ENCODE results near the gene VPS29. TPM values are rescaled to one million over a fixed set of nuclear protein-coding genes. Genes with fewer than 3 reads are reported as not detected.
"Not testable (repeated sequence)": the region's sequence is repeated elsewhere in the genome, so short reads cannot be mapped to it uniquely, and the experiment has no call there.

The VPS29 gene
- total RNA-seq, 2 experiments from 2014 or later = 100 to 106 TPM

- H3K27me3 Mint-ChIP-seq; H3K27ac Mint-ChIP-seq; H3K4me3 Mint-ChIP-seq; H3K9me3 Mint-ChIP-seq; intact Hi-C loops (cut with micrococcal nuclease); H3K36me3 Mint-ChIP-seq; DNase-seq: not testable (repeated sequence)
- H3K4me1 Mint-ChIP-seq (ENCODE audit: low read depth) = peaks cover 16% of the 10 kb centered on the region
- ChIA-PET POLR2A (interaction anchor here (0.6 kb wide), 1 partner anchor 12 kb away, joined by 3 read pairs; no protein-coding TSS in a partner anchor), CTCF (interaction anchor here (1.2 kb wide), 1 partner anchor 45 kb away, joined by 3 read pairs; no protein-coding TSS in a partner anchor)
Observed at GRCh38 chr12:110518014-110518413, 16.1 kb upstream of the VPS29 start.

GRCh38 chr12:110516995-110517394 is 15.1 kb upstream of the VPS29 start:
- H3K9me3 Mint-ChIP-seq = no peaks in the 10 kb centered on the region
- H3K27ac Mint-ChIP-seq = no peak overlapping the region
- H3K4me1 Mint-ChIP-seq (ENCODE audit: low read depth) = peaks cover 12% of the 10 kb centered on the region
- ChIA-PET CTCF (interaction anchor here (0.8 to 1.2 kb wide), 2 partner anchors 46 to 83 kb away, joined by 3 to 4 read pairs; no protein-coding TSS in a partner anchor), POLR2A (no interaction called here)
- H3K36me3 Mint-ChIP-seq = no peaks in the 10 kb centered on the region
- intact Hi-C loops (cut with micrococcal nuclease) = no loop called here
- H3K4me3 Mint-ChIP-seq = no peak overlapping the region
- H3K27me3 Mint-ChIP-seq = no peaks in the 10 kb centered on the region
- no peak for DNase-seq

- Mint-ChIP-seq H3K36me3 (no peaks in the 10 kb centered on the region), H3K4me1 (ENCODE audit: low read depth) (no peaks in the 10 kb centered on the region), H3K4me3 (no peak overlapping the region), H3K27ac (no peak overlapping the region), H3K27me3 (no peaks in the 10 kb centered on the region), H3K9me3 (no peaks in the 10 kb centered on the region)
- ChIA-PET CTCF (interaction anchor here (1.0 to 10.4 kb wide), 7 partner anchors 30 to 86 kb away, joined by 3 to 189 read pairs (median 6); partner anchors contain the start of genes FAM216A and GPN3), POLR2A (no interaction called here)
- DNase-seq = no peak
- intact Hi-C loops (cut with micrococcal nuclease) = no loop called here
Observed at GRCh38 chr12:110514363-110514762, 12.5 kb upstream of the VPS29 start.

- H3K36me3 Mint-ChIP-seq = no peaks in the 10 kb centered on the region
- H3K4me1 Mint-ChIP-seq (ENCODE audit: low read depth) = no peaks in the 10 kb centered on the region
- H3K27ac Mint-ChIP-seq = no peak overlapping the region
- ChIA-PET POLR2A (no interaction called here), CTCF (interaction anchor here (0.6 to 10.4 kb wide), 15 partner anchors 9 to 384 kb away, joined by 3 to 189 read pairs (median 6); partner anchors contain the start of genes ARPC3, FAM216A and GPN3)
- no peaks in the 10 kb centered on the region for H3K9me3 Mint-ChIP-seq
- intact Hi-C loops (cut with micrococcal nuclease) = loop anchor here (2.0 kb wide), 1 partner anchor 185 kb away; no protein-coding TSS in a partner anchor
- no peaks in the 10 kb centered on the region for H3K27me3 Mint-ChIP-seq
- no peak overlapping the region for H3K4me3 Mint-ChIP-seq
- DNase-seq = no peak
Observed at GRCh38 chr12:110513842-110514241, 11.9 kb upstream of the VPS29 start.

GRCh38 chr12:110508071-110508586 is 6.2 kb upstream of the VPS29 start:
- CTCF ChIA-PET = interaction anchor here (10.4 kb wide), 1 partner anchor 92 kb away, joined by 189 read pairs; no protein-coding TSS in a partner anchor
- Mint-ChIP-seq H3K4me1 (ENCODE audit: low read depth) (peaks cover 2% of the 10 kb centered on the region), H3K4me3 (no peak overlapping the region), H3K36me3 (no peaks in the 10 kb centered on the region), H3K27ac (no peak overlapping the region), H3K27me3 (no peaks in the 10 kb centered on the region), H3K9me3 (no peaks in the 10 kb centered on the region)
- DNase-seq = no peak
- POLR2A ChIA-PET = interaction anchor here (0.6 kb wide), 1 partner anchor 58 kb away, joined by 3 read pairs; the partner anchor contains the start of gene ARPC3
- intact Hi-C loops (cut with micrococcal nuclease) = loop anchor here (10.0 kb wide), 1 partner anchor 317 kb away; no protein-coding TSS in a partner anchor

- Mint-ChIP-seq H3K9me3 (no peaks in the 10 kb centered on the region), H3K27ac (no peak overlapping the region), H3K4me1 (ENCODE audit: low read depth) (peaks cover 17% of the 10 kb centered on the region), H3K4me3 (no peak overlapping the region), H3K27me3 (no peaks in the 10 kb centered on the region), H3K36me3 (peaks cover 12% of the 10 kb centered on the region)
- ChIA-PET CTCF (interaction anchor here (1.2 to 3.5 kb wide), 2 partner anchors 8 to 97 kb away, joined by 3 to 24 read pairs; no protein-coding TSS in a partner anchor), POLR2A (no interaction called here)
- intact Hi-C loops (cut with micrococcal nuclease) = loop anchor here (10.0 kb wide), 1 partner anchor 319 kb away; no protein-coding TSS in a partner anchor
- DNase-seq = no peak
Observed at GRCh38 chr12:110505332-110505731, 3.4 kb upstream of the VPS29 start.

- CTCF ChIA-PET = interaction anchor here (1.4 to 5.3 kb wide), 4 partner anchors 9 to 98 kb away, joined by 3 to 40 read pairs (median 14); partner anchors contain the start of genes FAM216A and GPN3
- Mint-ChIP-seq H3K4me3 (no peak overlapping the region), H3K4me1 (ENCODE audit: low read depth) (peaks cover 30% of the 10 kb centered on the region), H3K27me3 (no peaks in the 10 kb centered on the region), H3K36me3 (peaks cover 18% of the 10 kb centered on the region), H3K27ac (peak overlapping the region; percentile 62), H3K9me3 (no peaks in the 10 kb centered on the region)
- POLR2A ChIA-PET = interaction anchor here (1.7 to 3.1 kb wide), 2 partner anchors 53 to 81 kb away, joined by 6 to 11 read pairs; partner anchors contain the start of gene ARPC3
- DNase-seq = no peak
- intact Hi-C loops (cut with micrococcal nuclease) = loop anchor here (5.0 to 10.0 kb wide), 2 partner anchors 101 to 321 kb away; partner anchors contain the start of gene ANAPC7
Observed at GRCh38 chr12:110503432-110503831, 1.5 kb upstream of the VPS29 start.

GRCh38 chr12:110501399-110501751 is 536 bp downstream of the VPS29 start:
- Mint-ChIP-seq H3K36me3 (peaks cover 19% of the 10 kb centered on the region), H3K9me3 (no peaks in the 10 kb centered on the region), H3K4me1 (ENCODE audit: low read depth) (peaks cover 30% of the 10 kb centered on the region), H3K4me3 (peak overlapping the region; percentile 99), H3K27me3 (no peaks in the 10 kb centered on the region), H3K27ac (peak overlapping the region; percentile 97)
- ChIA-PET POLR2A (interaction anchor here (0.7 to 3.1 kb wide), 7 partner anchors 9 to 115 kb away, joined by 3 to 33 read pairs (median 4); partner anchors contain the start of genes ARPC3, FAM216A and GPN3), CTCF (interaction anchor here (0.6 to 5.3 kb wide), 6 partner anchors 15 to 387 kb away, joined by 3 to 40 read pairs (median 12); partner anchors contain the start of genes ARPC3, FAM216A and GPN3)
- intact Hi-C loops (cut with micrococcal nuclease) = loop anchor here (1.0 to 10.0 kb wide), 3 partner anchors 99 to 323 kb away; partner anchors contain the start of genes ANAPC7 and PPP1CC
- no peak for DNase-seq

GRCh38 chr12:110498984-110499706 is 2.8 kb downstream of the VPS29 start:
- POLR2A ChIA-PET = no interaction called here
- peaks cover 30% of the 10 kb centered on the region for H3K4me1 Mint-ChIP-seq (ENCODE audit: low read depth)
- DNase-seq = no peak
- peaks cover 29% of the 10 kb centered on the region for H3K36me3 Mint-ChIP-seq
- CTCF ChIA-PET = interaction anchor here (0.6 to 5.3 kb wide), 5 partner anchors 30 to 152 kb away, joined by 3 to 40 read pairs (median 6); partner anchors contain the start of genes FAM216A and GPN3
- H3K27ac Mint-ChIP-seq = peak overlapping the region; percentile 58
- H3K4me3 Mint-ChIP-seq = peak overlapping the region; percentile 17
- no peaks in the 10 kb centered on the region for H3K27me3 Mint-ChIP-seq
- intact Hi-C loops (cut with micrococcal nuclease) = no loop called here
- no peaks in the 10 kb centered on the region for H3K9me3 Mint-ChIP-seq

GRCh38 chr12:110475426-110475825 is 26.5 kb downstream of the VPS29 start:
- no peak overlapping the region for H3K4me3 Mint-ChIP-seq
- no peaks in the 10 kb centered on the region for H3K27me3 Mint-ChIP-seq
- DNase-seq = no peak
- POLR2A ChIA-PET = interaction anchor here (0.6 to 0.7 kb wide), 2 partner anchors 18 to 26 kb away, joined by 4 to 5 read pairs; no protein-coding TSS in a partner anchor
- intact Hi-C loops (cut with micrococcal nuclease) = no loop called here
- CTCF ChIA-PET = interaction anchor here (0.9 to 1.4 kb wide), 2 partner anchors 9 to 125 kb away, joined by 3 to 4 read pairs; no protein-coding TSS in a partner anchor
- H3K27ac Mint-ChIP-seq = no peak overlapping the region
- peaks cover 3% of the 10 kb centered on the region for H3K36me3 Mint-ChIP-seq
- H3K4me1 Mint-ChIP-seq (ENCODE audit: low read depth) = peaks cover 4% of the 10 kb centered on the region
- no peaks in the 10 kb centered on the region for H3K9me3 Mint-ChIP-seq

- peak; percentile 98 for DNase-seq
- intact Hi-C loops (cut with micrococcal nuclease) = loop anchor here (1.0 to 2.0 kb wide), 5 partner anchors 18 to 272 kb away; partner anchors contain the start of genes ARPC3, PPTC7, RAD9B and VPS29
- Mint-ChIP-seq H3K27ac (peak within 1 kb of the TSS; percentile 97), H3K9me3 (no peaks in the 10 kb centered on the region), H3K4me3 (peak within 1 kb of the TSS; percentile 98), H3K4me1 (ENCODE audit: low read depth) (peaks cover 28% of the 10 kb centered on the region), H3K27me3 (no peaks in the 10 kb centered on the region), H3K36me3 (peaks cover 13% of the 10 kb centered on the region)
- POLR2A ChIA-PET = interaction anchor here (0.5 to 2.7 kb wide), 20 partner anchors 12 to 389 kb away, joined by 3 to 33 read pairs (median 4); partner anchors contain the start of genes ARPC3, ATP2A2, IFT81 and PPP1CC
- CTCF ChIA-PET = interaction anchor here (0.6 to 6.7 kb wide), 33 partner anchors 8 to 623 kb away, joined by 3 to 86 read pairs (median 4); partner anchors contain the start of genes ARPC3, RAD9B, TCTN1 and VPS29
Observed at GRCh38 chr12:110468214-110469048, 33.5 kb downstream of the VPS29 start, which contains the start of the genes FAM216A and GPN3. TSS of gene FAM216A (plus strand) at chr12:110468845. CDS start at chr12:110468876, 31 bp downstream. TSS of gene GPN3 (minus strand) at chr12:110468257. CDS start at chr12:110468203, 54 bp downstream.
